Hepatic stellate cell (primary cell): ENCODE measurements around the gene IL17C.

Experiments used
- DNase-seq: peaks from one replicate; pipeline ENCODE4 v3.0.0; 2011; ENCODE audit warnings: low spot score

The IL17C gene

GRCh38 chr16:88646345-88647034 lies 8.1 kb downstream of the IL17C start:
- DNase-seq = no peak

- DNase-seq = no peak
These were observed 9.1 kb downstream of the IL17C start for GRCh38 chr16:88647178-88648070.

- no peak for DNase-seq
These were observed 11.0 kb downstream of the IL17C start for GRCh38 chr16:88649195-88649923.

GRCh38 chr16:88649924-88650748 lies 11.8 kb downstream of the IL17C start:
- peak; percentile 71 for DNase-seq

GRCh38 chr16:88650749-88651275 lies 12.4 kb downstream of the IL17C start, which contains the start of gene CYBA:
Gene CYBA, minus strand, starts transcription at chr16:88651053. Its CDS starts 40 bp downstream, at chr16:88651013.
- peak; percentile 79 for DNase-seq

- no peak for DNase-seq
These were observed 13.1 kb downstream of the IL17C start for GRCh38 chr16:88651276-88651988.

- DNase-seq = no peak
These were observed 13.8 kb downstream of the IL17C start for GRCh38 chr16:88651989-88652761.

GRCh38 chr16:88652762-88653063 lies 14.3 kb downstream of the IL17C start:
- no peak for DNase-seq

- no peak for DNase-seq
These were observed 14.7 kb downstream of the IL17C start for GRCh38 chr16:88653101-88653500.

- no peak for DNase-seq
These were observed 15.4 kb downstream of the IL17C start for GRCh38 chr16:88653596-88654362.

- DNase-seq = no peak
These were observed 16.1 kb downstream of the IL17C start for GRCh38 chr16:88654363-88655052.

- DNase-seq = no peak
These were observed 16.8 kb downstream of the IL17C start for GRCh38 chr16:88655053-88655732.

GRCh38 chr16:88655733-88656281 lies 17.4 kb downstream of the IL17C start:
- no peak for DNase-seq

- no peak for DNase-seq
These were observed 18.1 kb downstream of the IL17C start for GRCh38 chr16:88656291-88656980.

GRCh38 chr16:88657371-88657770 lies 19.0 kb downstream of the IL17C start:
- no peak for DNase-seq

- no peak for DNase-seq
These were observed 20.3 kb downstream of the IL17C start for GRCh38 chr16:88658714-88659113.

GRCh38 chr16:88659160-88659559 lies 20.8 kb downstream of the IL17C start:
- DNase-seq = no peak
